Right lobe of liver (tissue), 6 donors: ENCODE results near the gene ZNF786. TPM values are rescaled to one million over a fixed set of nuclear protein-coding genes. Genes with fewer than 3 reads are reported as not detected.

Source experiments
- ATAC-seq, 4 donors: fragments of 200-7000 bp; cut with Tn5 transposase; one replicate each; pipeline ENCODE4 v1.9.1; 2020; ENCODE audit warnings: mild to moderate bottlenecking in 4 of 4, moderate library complexity in 4 of 4
- DNase-seq, 3 donors: peaks; one replicate each; pipeline ENCODE4 v3.0.0-alpha.2; 2020
- H3K27ac ChIP-seq, 3 donors: fragments of 200-600 bp; one replicate each; pipeline ENCODE4 v1.8.0; 2022
- H3K27me3 ChIP-seq, 2 donors: fragments of 200-600 bp; one replicate each; pipeline ENCODE4 v1.8.0; 2022
- H3K36me3 ChIP-seq, 4 donors: fragments of 200-600 bp; sonication (generic) in 1 of 4; one replicate each; pipeline versions ENCODE4 v1.5.1 to v1.8.0; 2017 to 2022; ENCODE audit warnings: control low read depth in 1 of 4
- H3K4me1 ChIP-seq, 4 donors: fragments of 200-600 bp; sonication (generic) in 1 of 4; one replicate each; pipeline versions ENCODE4 v1.5.1 to v1.8.0; 2017 to 2022; ENCODE audit warnings: control low read depth in 1 of 4
- H3K4me3 ChIP-seq, 3 donors: fragments of 200-600 bp; one replicate each; pipeline ENCODE4 v1.8.0; 2022
- H3K9me3 ChIP-seq, 4 donors: fragments of 200-600 bp; sonication (generic) in 1 of 4; one replicate each; pipeline versions ENCODE4 v1.5.1 to v1.8.0; 2017 to 2022; ENCODE audit warnings: control low read depth in 1 of 4
- POLR2A ChIP-seq: fragments of 450-650 bp; IDR thresholded peaks from one replicate; pipeline ENCODE4 v1.6.1; 2017; ENCODE audit warnings: antibody characterized with exemption, mild to moderate bottlenecking
- WGBS: methylation state at CpG from one replicate; pipeline ENCODE4 v1.1.6; 2018; ENCODE audit warnings: low coverage, low lambda C conversion rate; ENCODE audit not compliant: insufficient coverage; ENCODE audit errors: missing lambda C conversion rate; 5-methylcytosine and 5-hydroxymethylcytosine counted together
- intact Hi-C, 2 donors: fragments of 100-400 bp; cut with DNase I; formaldehyde crosslinking; loops; one replicate each; pipeline versions ENCODE4 v1.11.2 to v1.14.1; 2022
- total RNA-seq, 6 experiments: library from RNA; depleted of rRNA in 2 of 6; stranded (reverse); fragments of >200 nt in 2 of 6; fragmentation: NEBNext Ultra II Directional in 3 of 6; extraction: Animal tissue kit (Norgen Biotek cat#: 25700) in 3 of 6; gene quantifications; one replicate each; pipeline versions ENCODE4 v1.1.0 to v1.2.4, GENCODE V29; 2016 to 2023
- TF ChIP-seq, protein P1 (sequence below), 4 donors: fragments of 200-600 bp in 3 of 4; fragments of 450-650 bp in 1 of 4; IDR thresholded peaks; one replicate each; pipeline versions ENCODE4 v1.5.1 to v1.8.0; 2016 to 2022; ENCODE audit warnings: antibody characterized with exemption in 4 of 4, mild to moderate bottlenecking in 2 of 4
- donor health status: DM: no; HTN: yes; CAD: no.
- donor health status: DM: no; HTN: no; CAD: no.
- donor health status: DM: no; HTN: no; CAD: no.
- donor health status: DM: no; HTN: yes; CAD: no.
- donor health status: DM: no; HTN: yes; CAD: no.

The ZNF786 gene
- total RNA-seq, 6 experiments from 2014 or later, result 2.0 to 2.7 (median 2.4) TPM

DNA sequence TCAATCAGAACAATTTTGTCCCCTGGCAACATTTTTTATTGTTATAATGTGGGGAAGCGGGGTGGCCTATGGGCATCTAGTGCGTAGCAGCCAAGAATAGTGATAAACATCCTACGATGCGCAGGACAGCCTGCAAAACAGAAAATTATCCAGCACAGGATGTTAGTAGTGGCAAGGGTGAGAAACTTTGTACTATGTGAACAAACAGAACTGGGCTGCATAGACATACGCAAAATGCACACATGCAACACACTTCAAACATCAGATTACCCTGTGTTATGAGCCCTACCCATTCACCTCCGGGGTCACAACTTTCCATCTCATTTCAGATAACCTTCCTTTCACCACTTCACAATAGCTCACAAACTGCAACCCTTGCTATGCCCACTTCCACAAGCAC lies 3.1 kb downstream of the ZNF786 start:
- Histone ChIP-seq H3K4me1 (peaks cover 0 to 10% (median 2%) of the 10 kb centered on the region in 4 donors), H3K27me3 (no peaks in the 10 kb centered on the region), H3K4me3 (no peak overlapping the region), H3K9me3 (no peaks in the 10 kb centered on the region), H3K36me3 (no peaks in the 10 kb centered on the region), H3K27ac (no peak overlapping the region)
- DNase-seq, result no peak
- intact Hi-C loops, result no loop called here
- ATAC-seq, result no peak
- 82% methylated on average over 5 of the region's 6 CpGs for whole genome bisulfite sequencing
- TF ChIP-seq POLR2A, result no peak
- TF ChIP-seq, protein P1, sequence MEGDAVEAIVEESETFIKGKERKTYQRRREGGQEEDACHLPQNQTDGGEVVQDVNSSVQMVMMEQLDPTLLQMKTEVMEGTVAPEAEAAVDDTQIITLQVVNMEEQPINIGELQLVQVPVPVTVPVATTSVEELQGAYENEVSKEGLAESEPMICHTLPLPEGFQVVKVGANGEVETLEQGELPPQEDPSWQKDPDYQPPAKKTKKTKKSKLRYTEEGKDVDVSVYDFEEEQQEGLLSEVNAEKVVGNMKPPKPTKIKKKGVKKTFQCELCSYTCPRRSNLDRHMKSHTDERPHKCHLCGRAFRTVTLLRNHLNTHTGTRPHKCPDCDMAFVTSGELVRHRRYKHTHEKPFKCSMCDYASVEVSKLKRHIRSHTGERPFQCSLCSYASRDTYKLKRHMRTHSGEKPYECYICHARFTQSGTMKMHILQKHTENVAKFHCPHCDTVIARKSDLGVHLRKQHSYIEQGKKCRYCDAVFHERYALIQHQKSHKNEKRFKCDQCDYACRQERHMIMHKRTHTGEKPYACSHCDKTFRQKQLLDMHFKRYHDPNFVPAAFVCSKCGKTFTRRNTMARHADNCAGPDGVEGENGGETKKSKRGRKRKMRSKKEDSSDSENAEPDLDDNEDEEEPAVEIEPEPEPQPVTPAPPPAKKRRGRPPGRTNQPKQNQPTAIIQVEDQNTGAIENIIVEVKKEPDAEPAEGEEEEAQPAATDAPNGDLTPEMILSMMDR (IDR thresholded peaks at IDR 0.05), result no peak

DNA sequence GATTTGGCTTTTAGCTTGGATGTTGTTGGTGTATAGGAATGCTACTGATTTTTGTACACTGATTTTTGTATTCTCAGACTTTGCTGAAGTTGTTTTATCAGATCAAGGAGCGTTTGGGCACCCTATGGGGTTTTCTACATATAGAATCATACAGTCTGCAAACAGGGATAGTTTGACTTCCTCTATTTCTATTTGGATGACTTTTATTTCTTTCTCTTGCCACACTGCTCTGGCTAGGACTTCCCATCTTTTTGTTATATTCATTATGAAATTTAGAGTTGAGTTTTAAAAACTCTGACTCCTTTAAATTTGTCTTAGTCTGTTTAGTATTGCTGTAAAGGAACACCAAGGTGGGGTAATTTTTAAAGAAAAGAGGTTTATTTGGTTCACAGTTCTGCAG lies 4.7 kb downstream of the ZNF786 start:
- intact Hi-C loops, result no loop called here
- Histone ChIP-seq H3K27ac (no peak overlapping the region), H3K4me1 (peaks cover 0 to 5% (median 2%) of the 10 kb centered on the region in 4 donors), H3K36me3 (no peaks in the 10 kb centered on the region), H3K4me3 (no peak overlapping the region), H3K27me3 (no peaks in the 10 kb centered on the region), H3K9me3 (no peaks in the 10 kb centered on the region)
- DNase-seq, result no peak
- no peak for TF ChIP-seq POLR2A
- TF ChIP-seq, protein P1 (IDR thresholded peaks at IDR 0.05), result no peak
- ATAC-seq, result no peak
- 58% methylated on average over 1 of the region's 1 CpG for WGBS

DNA sequence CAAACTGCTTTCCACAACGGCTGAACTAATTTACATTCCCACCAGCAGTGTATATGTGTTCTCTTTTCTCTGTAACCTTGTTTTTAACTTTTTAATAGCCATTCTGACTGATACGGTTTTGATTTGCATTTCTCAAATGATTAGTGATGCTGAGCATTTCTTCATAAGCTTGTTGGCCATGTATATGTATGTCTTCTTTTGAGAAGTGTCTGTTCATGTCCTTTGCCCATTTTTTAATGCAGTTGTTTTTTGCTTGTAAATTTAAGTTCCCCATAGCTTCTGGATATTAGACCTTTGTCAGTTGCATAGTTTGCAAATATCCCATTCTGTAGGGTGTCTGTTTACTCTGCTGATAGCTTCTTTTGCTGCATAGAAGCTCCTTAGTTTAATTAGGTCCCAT lies 6.1 kb downstream of the ZNF786 start:
- H3K9me3 ChIP-seq, result no peaks in the 10 kb centered on the region
- no peak overlapping the region for H3K4me3 ChIP-seq
- no peaks in the 10 kb centered on the region for H3K27me3 ChIP-seq
- H3K36me3 ChIP-seq, result no peaks in the 10 kb centered on the region
- DNase-seq (no peak), ATAC-seq (no peak)
- no peaks in the 10 kb centered on the region for H3K4me1 ChIP-seq
- TF ChIP-seq, protein P1 (IDR thresholded peaks at IDR 0.05), result no peak
- no peak for TF ChIP-seq POLR2A
- WGBS, result 91% methylated on average over 2 of the region's 2 CpGs
- intact Hi-C loops, result no loop called here
- H3K27ac ChIP-seq, result no peak overlapping the region

DNA sequence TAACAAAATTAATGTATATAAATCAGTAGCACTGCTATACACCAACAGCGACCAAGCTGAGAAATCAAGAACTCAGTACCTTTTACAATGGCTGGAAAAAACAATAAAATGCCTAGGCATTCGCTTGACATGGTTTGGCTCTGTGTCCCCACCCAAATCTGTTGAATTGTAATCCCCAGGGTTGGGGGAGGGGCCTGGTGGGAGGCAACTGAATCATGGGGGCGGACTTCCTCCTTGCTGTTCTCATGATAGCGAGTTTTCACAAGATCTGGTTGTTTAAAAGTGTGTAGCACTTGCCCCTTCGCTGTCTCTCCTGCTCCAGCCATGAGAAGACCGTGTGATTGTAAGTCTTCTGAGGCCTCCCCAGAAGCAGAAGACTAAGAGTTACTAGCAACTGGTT lies 8.6 kb downstream of the ZNF786 start:
- no peaks in the 10 kb centered on the region for H3K9me3 ChIP-seq
- intact Hi-C loops, result no loop called here
- H3K4me3 ChIP-seq, result no peak overlapping the region
- H3K4me1 ChIP-seq, result no peaks in the 10 kb centered on the region
- TF ChIP-seq, protein P1 (IDR thresholded peaks at IDR 0.05), result no peak
- no peak for TF ChIP-seq POLR2A
- WGBS, result 97% methylated on average over 4 of the region's 6 CpGs
- DNase-seq, result no peak
- no peak for ATAC-seq
- no peaks in the 10 kb centered on the region for H3K36me3 ChIP-seq
- H3K27ac ChIP-seq, result no peak overlapping the region
- no peaks in the 10 kb centered on the region for H3K27me3 ChIP-seq

DNA sequence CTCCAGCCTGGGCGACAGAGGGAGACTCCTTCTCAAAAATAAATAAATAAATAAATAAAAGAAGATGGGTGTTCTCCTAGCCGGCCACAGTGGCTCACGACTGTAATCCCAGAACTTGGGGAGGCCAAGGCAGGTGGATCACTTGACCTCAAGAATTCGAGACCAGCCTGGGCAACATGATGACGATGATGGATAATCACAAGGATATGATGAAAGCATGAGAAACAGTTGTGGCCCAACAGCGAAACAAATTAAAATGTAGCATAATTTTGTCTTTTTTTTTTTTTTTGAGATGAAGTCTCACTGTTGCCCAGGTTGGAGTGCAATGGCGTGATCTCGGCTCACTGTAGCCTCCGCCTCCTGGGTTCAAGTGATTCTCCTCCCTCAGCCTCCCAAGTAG lies 12.9 kb downstream of the ZNF786 start:
- Histone ChIP-seq H3K4me3 (no peak overlapping the region), H3K4me1 (no peaks in the 10 kb centered on the region), H3K27me3 (no peaks in the 10 kb centered on the region), H3K36me3 (peaks cover 0 to 6% (median 0%) of the 10 kb centered on the region in 4 donors), H3K27ac (no peak overlapping the region), H3K9me3 (no peaks in the 10 kb centered on the region)
- ATAC-seq (no peak), DNase-seq (no peak)
- no peak for TF ChIP-seq POLR2A
- intact Hi-C loops, result no loop called here
- WGBS, result 97% methylated on average over 5 of the region's 9 CpGs
